SK-N-SH treated with all-trans-retinoic acid at 6 μM for 48 hours (cell line): ENCODE measurements around the gene MXRA8.

Experiments
- ESRRG ChIP-seq: fragments of 250-450 bp; sonication (Bioruptor Pico); IDR thresholded peaks from 2 replicates; pipeline ENCODE4 v1.6.1; 2021; ENCODE audit warnings: mild to moderate bottlenecking
- ISL1 ChIP-seq: fragments of 250-450 bp; sonication (Bioruptor Pico); IDR thresholded peaks from 2 replicates; pipeline ENCODE4 v2.1.2; 2022; ENCODE audit warnings: mild to moderate bottlenecking, moderate library complexity
- TSHZ2 ChIP-seq: fragments of 250-450 bp; sonication (Bioruptor Pico); IDR thresholded peaks from 2 replicates; pipeline ENCODE4 v1.5.0; 2020; ENCODE audit warnings: mild to moderate bottlenecking, moderate library complexity

GRCh38 chr1:1310109-1310385, 48.3 kb downstream of the MXRA8 start:
- TF ChIP-seq TSHZ2 (CRISPR knock-in tag) (no peak), ESRRG (CRISPR knock-in tag) (no peak), ISL1 (CRISPR knock-in tag) (no peak)
